IPS-20b (cell line): Measurements from ENCODE around the gene C16orf82.

Source experiments
- H3K27ac ChIP-seq: one replicate; pipeline ENCODE4 v1.5.1; 2013; ENCODE audit warnings: low read length
- H3K27me3 ChIP-seq: 2 replicates; pipeline ENCODE4 v1.6.1; 2013; ENCODE audit warnings: mild to moderate bottlenecking, low read length, inconsistent platforms; ENCODE audit not compliant: insufficient read depth
- H3K36me3 ChIP-seq: 2 replicates; pipeline ENCODE4 v1.6.1; 2013; ENCODE audit warnings: low read depth, mild to moderate bottlenecking, inconsistent platforms, low read length, moderate library complexity; ENCODE audit not compliant: insufficient read depth
- H3K4me1 ChIP-seq: 2 replicates; pipeline ENCODE4 v1.6.1; 2013; ENCODE audit warnings: mild to moderate bottlenecking, control low read depth, inconsistent platforms, low read length, moderate library complexity; ENCODE audit not compliant: insufficient read depth
- H3K4me3 ChIP-seq: 2 replicates; pipeline ENCODE4 v1.5.1; 2013; ENCODE audit warnings: mild to moderate bottlenecking, low read length, inconsistent platforms
- H3K9ac ChIP-seq: 2 replicates; pipeline ENCODE4 v1.6.1; 2013; ENCODE audit warnings: low read depth, mild to moderate bottlenecking, inconsistent platforms, low read length, moderate library complexity
- H3K9me3 ChIP-seq: 2 replicates; pipeline ENCODE4 v1.6.1; 2013; ENCODE audit warnings: mild to moderate bottlenecking, low read depth, low read length, inconsistent platforms; ENCODE audit not compliant: insufficient read depth

C16orf82 gene

GRCh38 chr16:27096375-27096774 lies 29.6 kb downstream of the C16orf82 start:
- Histone ChIP-seq H3K36me3 (no peaks in the 10 kb centered on the region), H3K27ac (no peak overlapping the region), H3K9me3 (no peaks in the 10 kb centered on the region), H3K4me1 (no peaks in the 10 kb centered on the region), H3K4me3 (no peak overlapping the region), H3K9ac (no peak overlapping the region), H3K27me3 (no peaks in the 10 kb centered on the region)

- no peak overlapping the region for H3K27ac ChIP-seq
- no peaks in the 10 kb centered on the region for H3K27me3 ChIP-seq
- no peak overlapping the region for H3K4me3 ChIP-seq
- no peaks in the 10 kb centered on the region for H3K36me3 ChIP-seq
- no peaks in the 10 kb centered on the region for H3K9me3 ChIP-seq
- no peak overlapping the region for H3K9ac ChIP-seq
- no peaks in the 10 kb centered on the region for H3K4me1 ChIP-seq
Observed at GRCh38 chr16:27097800-27098230, 31.1 kb downstream of the C16orf82 start.

DNA sequence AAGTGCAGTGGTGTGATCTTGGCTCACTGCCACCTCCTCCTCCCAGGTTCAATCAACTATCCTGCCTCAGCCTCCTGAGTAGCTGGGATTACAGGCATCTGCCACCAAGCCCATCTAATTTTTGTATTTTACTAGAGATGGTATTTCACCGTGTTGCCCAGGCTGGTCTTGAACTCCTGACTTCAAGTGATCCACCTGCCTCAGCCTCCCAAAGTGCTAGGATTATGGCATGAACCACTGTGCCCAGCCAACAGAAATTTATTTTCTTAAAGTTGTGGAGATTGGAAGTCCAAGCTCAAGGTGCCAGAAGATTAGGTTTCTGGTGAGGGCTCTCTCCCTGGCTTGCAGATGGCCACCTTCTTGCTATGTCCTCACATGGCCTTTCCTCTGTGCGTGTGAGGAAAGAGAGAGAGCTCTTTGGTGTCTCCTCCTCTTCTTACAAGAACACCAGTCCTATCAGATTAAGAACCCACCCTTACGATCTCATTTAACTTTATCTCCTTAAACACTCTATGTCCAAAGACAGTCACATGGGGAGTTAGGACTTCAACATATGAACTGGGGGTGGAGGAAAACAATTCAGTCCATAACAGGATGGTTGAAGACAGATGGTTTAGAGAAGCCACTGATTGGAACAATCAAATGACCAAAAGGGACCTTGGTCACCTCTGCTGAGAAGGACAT lies 31.8 kb downstream of the C16orf82 start:
- no peaks in the 10 kb centered on the region for H3K27me3 ChIP-seq
- H3K9ac ChIP-seq, result no peak overlapping the region
- H3K4me1 ChIP-seq, result no peaks in the 10 kb centered on the region
- no peak overlapping the region for H3K4me3 ChIP-seq
- no peaks in the 10 kb centered on the region for H3K9me3 ChIP-seq
- no peaks in the 10 kb centered on the region for H3K36me3 ChIP-seq
- no peak overlapping the region for H3K27ac ChIP-seq

GRCh38 chr16:27102701-27103575 lies 36.2 kb downstream of the C16orf82 start:
- H3K4me3 ChIP-seq, result no peak overlapping the region

DNA sequence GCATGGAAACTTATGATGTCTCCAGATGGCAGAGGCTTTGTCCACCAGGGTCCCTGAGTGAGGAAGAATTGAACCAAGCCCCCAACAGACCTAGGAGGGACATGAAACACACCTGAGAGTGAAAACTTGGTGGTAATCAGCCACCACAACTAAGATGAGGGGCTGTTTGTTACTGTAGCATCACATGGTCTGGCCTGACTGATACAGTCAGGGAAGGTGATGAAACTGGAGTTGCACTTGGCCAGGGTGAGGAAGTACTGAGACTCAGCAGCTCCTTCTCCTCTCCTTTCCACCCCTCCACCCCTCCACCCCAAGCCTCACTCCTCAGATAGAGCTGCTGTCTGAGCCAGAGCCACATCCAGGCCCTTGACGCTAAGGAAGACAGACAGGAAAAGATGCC lies 37.2 kb downstream of the C16orf82 start:
- Histone ChIP-seq H3K36me3 (no peaks in the 10 kb centered on the region), H3K27me3 (peaks cover 2% of the 10 kb centered on the region; the same call in 1 of the 2 replicates), H3K4me3 (no peak overlapping the region), H3K4me1 (no peaks in the 10 kb centered on the region), H3K27ac (no peak overlapping the region), H3K9me3 (no peaks in the 10 kb centered on the region; the same call in 1 of the 2 replicates), H3K9ac (no peak overlapping the region)

More at GRCh38 chr16:27102701-27103575, 36.2 kb downstream of the C16orf82 start:
- Histone ChIP-seq H3K27ac (no peak overlapping the region), H3K27me3 (no peaks in the 10 kb centered on the region), H3K36me3 (no peaks in the 10 kb centered on the region), H3K9me3 (no peaks in the 10 kb centered on the region; the same call in 1 of the 2 replicates), H3K9ac (no peak overlapping the region), H3K4me1 (no peaks in the 10 kb centered on the region)

GRCh38 chr16:27106305-27106704 lies 39.6 kb downstream of the C16orf82 start:
- H3K27ac ChIP-seq, result no peak overlapping the region
- no peaks in the 10 kb centered on the region for H3K36me3 ChIP-seq
- peaks cover 8% of the 10 kb centered on the region for H3K27me3 ChIP-seq
- H3K4me1 ChIP-seq, result no peaks in the 10 kb centered on the region; the same call in 1 of the 2 replicates
- H3K9me3 ChIP-seq, result no peaks in the 10 kb centered on the region; the same call in 1 of the 2 replicates
- H3K4me3 ChIP-seq, result no peak overlapping the region
- H3K9ac ChIP-seq, result no peak overlapping the region

- Histone ChIP-seq H3K4me3 (no peak overlapping the region), H3K9me3 (no peaks in the 10 kb centered on the region; the same call in 1 of the 2 replicates), H3K9ac (no peak overlapping the region), H3K27me3 (peaks cover 8% of the 10 kb centered on the region), H3K36me3 (no peaks in the 10 kb centered on the region), H3K27ac (no peak overlapping the region), H3K4me1 (no peaks in the 10 kb centered on the region; the same call in 1 of the 2 replicates)
Observed at GRCh38 chr16:27107185-27107592, 40.5 kb downstream of the C16orf82 start.

DNA sequence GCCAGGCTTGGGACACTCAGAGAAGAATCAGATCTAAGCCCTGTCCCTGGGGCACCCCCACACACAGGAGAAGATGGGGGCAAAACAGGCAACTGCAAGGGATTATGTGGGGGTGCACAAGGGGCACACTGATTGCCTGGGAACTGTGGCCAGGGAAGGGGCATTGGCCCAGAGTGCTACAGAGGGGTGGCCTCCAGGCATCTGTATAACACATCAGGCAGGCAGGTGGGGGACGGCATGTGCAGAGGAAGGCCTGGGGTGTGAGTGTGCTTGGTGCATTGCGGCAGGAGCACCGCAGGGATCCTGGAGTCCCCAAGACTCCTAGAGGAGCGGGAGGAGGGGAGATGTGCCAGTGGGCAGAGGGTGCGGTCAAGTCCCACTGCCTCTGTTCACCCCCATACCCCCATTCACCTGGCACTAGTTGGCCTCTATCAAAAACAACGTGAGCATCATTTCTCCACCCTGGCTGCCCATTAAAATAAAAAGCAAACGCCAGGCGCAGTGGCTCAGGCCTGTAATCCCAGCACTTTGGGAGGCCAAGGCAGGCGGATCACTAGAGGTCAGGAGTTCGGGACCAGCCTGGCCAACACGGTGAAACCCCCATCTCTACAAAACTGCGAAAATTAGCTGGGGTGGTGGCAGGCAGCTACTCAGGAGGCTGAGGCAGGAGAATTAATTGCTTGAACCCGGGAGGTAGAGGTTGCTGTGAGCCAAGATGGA lies 41.5 kb downstream of the C16orf82 start:
- Histone ChIP-seq H3K4me3 (no peak overlapping the region), H3K27me3 (peaks cover 8% of the 10 kb centered on the region), H3K4me1 (no peaks in the 10 kb centered on the region; the same call in 1 of the 2 replicates), H3K27ac (no peak overlapping the region), H3K36me3 (no peaks in the 10 kb centered on the region), H3K9me3 (no peaks in the 10 kb centered on the region; the same call in 1 of the 2 replicates), H3K9ac (no peak overlapping the region)

GRCh38 chr16:27108826-27109665 lies 42.3 kb downstream of the C16orf82 start:
- no peak overlapping the region for H3K9ac ChIP-seq
- no peaks in the 10 kb centered on the region; the same call in 1 of the 2 replicates for H3K9me3 ChIP-seq
- H3K27ac ChIP-seq, result no peak overlapping the region
- H3K4me3 ChIP-seq, result peak overlapping the region; percentile 58
- no peaks in the 10 kb centered on the region for H3K36me3 ChIP-seq
- no peaks in the 10 kb centered on the region; the same call in 1 of the 2 replicates for H3K4me1 ChIP-seq
- H3K27me3 ChIP-seq, result peaks cover 8% of the 10 kb centered on the region

- Histone ChIP-seq H3K27me3 (peaks cover 8% of the 10 kb centered on the region), H3K27ac (no peak overlapping the region), H3K36me3 (no peaks in the 10 kb centered on the region), H3K9me3 (no peaks in the 10 kb centered on the region), H3K9ac (peak overlapping the region; percentile 67; the same call in 1 of the 2 replicates), H3K4me3 (peak overlapping the region; percentile 66), H3K4me1 (no peaks in the 10 kb centered on the region; the same call in 1 of the 2 replicates)
Observed at GRCh38 chr16:27109666-27110523, 43.2 kb downstream of the C16orf82 start.
